Hepatocyte (in vitro differentiated cells): ENCODE measurements around the gene SH3BGR. TPM values are rescaled to one million over a fixed set of nuclear protein-coding genes. Genes with fewer than 3 reads are reported as not detected.

Source experiments
- DNase-seq: peaks from one replicate; pipeline ENCODE4 v3.0.0-alpha.2; 2016; ENCODE audit warnings: low spot score
- H2AFZ ChIP-seq: fragments of 200-600 bp; sonication (generic); 2 replicates; pipeline ENCODE4 v1.6.0; 2016; ENCODE audit warnings: antibody characterized with exemption, mild to moderate bottlenecking
- H3K27ac ChIP-seq: fragments of 200-600 bp; sonication (generic); 2 replicates; pipeline ENCODE4 v1.5.1; 2016; ENCODE audit warnings: mild to moderate bottlenecking
- H3K27me3 ChIP-seq: fragments of 200-600 bp; sonication (generic); 2 replicates; pipeline ENCODE4 v1.6.1; 2016
- H3K36me3 ChIP-seq: fragments of 200-600 bp; sonication (generic); replicated peaks from 2 replicates; pipeline ENCODE4 v1.5.1; 2016; ENCODE audit warnings: low read depth; ENCODE audit not compliant: insufficient read depth
- H3K4me1 ChIP-seq: fragments of 200-600 bp; sonication (generic); 2 replicates; pipeline ENCODE4 v1.5.1; 2016; ENCODE audit warnings: mild to moderate bottlenecking, moderate library complexity; ENCODE audit not compliant: insufficient read depth
- H3K4me2 ChIP-seq: fragments of 200-600 bp; sonication (generic); 2 replicates; pipeline ENCODE4 v1.6.0; 2016
- H3K4me3 ChIP-seq: fragments of 200-600 bp; sonication (generic); 2 replicates; pipeline ENCODE4 v1.5.1; 2016; ENCODE audit warnings: mild to moderate bottlenecking
- H3K79me2 ChIP-seq: fragments of 200-600 bp; sonication (generic); 2 replicates; pipeline ENCODE4 v1.6.0; 2017; ENCODE audit warnings: mild to moderate bottlenecking
- H3K9me2 ChIP-seq: fragments of 200-600 bp; sonication (generic); replicated peaks from 2 replicates; pipeline ENCODE4 v1.6.0; 2017; ENCODE audit warnings: mild to moderate bottlenecking; ENCODE audit not compliant: insufficient read depth
- H3K9me3 ChIP-seq: fragments of 200-600 bp; sonication (generic); 2 replicates; pipeline ENCODE4 v1.5.1; 2016; ENCODE audit warnings: low read depth, mild to moderate bottlenecking
- H4K20me1 ChIP-seq: fragments of 200-600 bp; sonication (generic); 2 replicates; pipeline ENCODE4 v1.6.0; 2016; ENCODE audit warnings: mild to moderate bottlenecking; ENCODE audit not compliant: insufficient read depth, poor library complexity, severe bottlenecking
- CTCF ChIP-seq: fragments of 200-600 bp; sonication (generic); IDR thresholded peaks from 2 replicates; pipeline ENCODE4 v1.5.1; 2016; ENCODE audit warnings: antibody characterized with exemption, mild to moderate bottlenecking; ENCODE audit not compliant: poor library complexity
- EZH2 ChIP-seq: fragments of 200-600 bp; sonication (generic); IDR thresholded peaks from 2 replicates; pipeline ENCODE4 v1.6.1; 2016; ENCODE audit warnings: antibody characterized with exemption, mild to moderate bottlenecking, borderline replicate concordance
- EZH2phosphoT487 ChIP-seq: fragments of 200-600 bp; sonication (generic); IDR thresholded peaks from one replicate; pipeline ENCODE4 v1.6.1; 2018; ENCODE audit warnings: antibody characterized with exemption, mild to moderate bottlenecking, low read depth, moderate library complexity; ENCODE audit not compliant: unreplicated experiment, severe bottlenecking
- WGBS: methylation state at CpG from one replicate; pipeline ENCODE4 v1.1.6; 2016; ENCODE audit warnings: low lambda C conversion rate; ENCODE audit errors: missing lambda C conversion rate; 5-methylcytosine and 5-hydroxymethylcytosine counted together
- polyA plus RNA-seq: library from polyadenylated mRNA; unstranded; fragments of >200 nt; fragmentation: Nextera tagmentation; extraction: Ambion mirVana; gene quantifications from 2 replicates; pipeline ENCODE4 v1.2.1, GENCODE V29; 2016
- total RNA-seq: library from RNA; depleted of rRNA; stranded (reverse); fragments of >200 nt; gene quantifications from 2 replicates; pipeline ENCODE4 v1.2.3, GENCODE V29; 2014

The SH3BGR gene
- total and polyA plus RNA-seq, 2 experiments from 2014 or later = 1.8 to 2.5 TPM

- H3K79me2 ChIP-seq = no peaks in the 10 kb centered on the region
- H3K4me1 ChIP-seq = no peaks in the 10 kb centered on the region
- WGBS = 69% methylated on average over 8 of the region's 8 CpGs
- H2AFZ ChIP-seq = no peak overlapping the region
- no peak for DNase-seq
- TF ChIP-seq CTCF (no peak), EZH2 (no peak), EZH2phosphoT487 (no peak)
- no peaks in the 10 kb centered on the region for H3K9me3 ChIP-seq
- no peaks in the 10 kb centered on the region for H4K20me1 ChIP-seq
- H3K27me3 ChIP-seq = no peaks in the 10 kb centered on the region
- H3K27ac ChIP-seq = no peak overlapping the region
- H3K9me2 ChIP-seq = no peaks in the 10 kb centered on the region
- no peak overlapping the region for H3K4me3 ChIP-seq
- no peak overlapping the region for H3K4me2 ChIP-seq
- no peaks in the 10 kb centered on the region for H3K36me3 ChIP-seq
Observed at GRCh38 chr21:39515684-39516472, 64.1 kb downstream of the SH3BGR start.

- Histone ChIP-seq H3K79me2 (no peaks in the 10 kb centered on the region), H4K20me1 (no peaks in the 10 kb centered on the region), H3K27ac (no peak overlapping the region), H3K4me1 (no peaks in the 10 kb centered on the region), H3K36me3 (no peaks in the 10 kb centered on the region), H3K9me2 (no peaks in the 10 kb centered on the region), H3K27me3 (no peaks in the 10 kb centered on the region), H3K9me3 (no peaks in the 10 kb centered on the region), H3K4me3 (no peak overlapping the region), H2AFZ (no peak overlapping the region), H3K4me2 (no peak overlapping the region)
- DNase-seq = peak; percentile 81
- TF ChIP-seq EZH2 (no peak), CTCF (peak; percentile 98), EZH2phosphoT487 (no peak)
- 29% methylated on average over 13 of the region's 13 CpGs for whole genome bisulfite sequencing
Observed at GRCh38 chr21:39518055-39518846, 66.5 kb downstream of the SH3BGR start.

- Histone ChIP-seq H3K4me1 (no peaks in the 10 kb centered on the region), H3K27ac (no peak overlapping the region), H4K20me1 (no peaks in the 10 kb centered on the region), H2AFZ (no peak overlapping the region), H3K4me3 (no peak overlapping the region), H3K4me2 (no peak overlapping the region), H3K27me3 (no peaks in the 10 kb centered on the region), H3K9me2 (no peaks in the 10 kb centered on the region), H3K36me3 (no peaks in the 10 kb centered on the region), H3K79me2 (no peaks in the 10 kb centered on the region), H3K9me3 (no peaks in the 10 kb centered on the region)
- 87% methylated on average over 5 of the region's 5 CpGs for WGBS
- no peak for DNase-seq
- no peak for TF ChIP-seq CTCF
- no peak for TF ChIP-seq EZH2
- no peak for TF ChIP-seq EZH2phosphoT487
Observed at GRCh38 chr21:39518847-39519210, 67.1 kb downstream of the SH3BGR start.
